Measurements from ENCODE around the gene CDK5R1. TPM values are rescaled to one million over a fixed set of nuclear protein-coding genes. Genes with fewer than 3 reads are reported as not detected.

The CDK5R1 gene
- total RNA-seq, 1 donor, result 0.86 TPM

- H3K4me3 ChIP-seq (ENCODE audit: low read depth, low read length), result peak overlapping the region; percentile 52
Measured at GRCh38 chr17:32486111-32486700, 587 bp upstream of the CDK5R1 start.

GRCh38 chr17:32487473-32488176 is 832 bp downstream of the CDK5R1 start:
- TF ChIP-seq CTCF (IDR thresholded peaks at IDR 0.05; ENCODE audit: insufficient read depth, low read depth, low read length), result no peak
- peak overlapping the region; percentile 55 for H3K4me3 ChIP-seq (ENCODE audit: low read depth, low read length)
- peak; percentile 13 for DNase-seq (ENCODE audit: low read depth)

More at GRCh38 chr17:32486111-32486700, 587 bp upstream of the CDK5R1 start:
- DNase-seq (ENCODE audit: low read depth), result peak; percentile 56
- TF ChIP-seq CTCF (IDR thresholded peaks at IDR 0.05; ENCODE audit: insufficient read depth, low read depth, low read length), result no peak

GRCh38 chr17:32488177-32488542 is 1.4 kb downstream of the CDK5R1 start:
- no peak for TF ChIP-seq CTCF (IDR thresholded peaks at IDR 0.05; ENCODE audit: insufficient read depth, low read depth, low read length)
- no peak overlapping the region for H3K4me3 ChIP-seq (ENCODE audit: low read depth, low read length)
- no peak for DNase-seq (ENCODE audit: low read depth)

- H3K4me3 ChIP-seq (ENCODE audit: low read depth, low read length), result no peak overlapping the region
- TF ChIP-seq CTCF (IDR thresholded peaks at IDR 0.05; ENCODE audit: insufficient read depth, low read depth, low read length), result no peak
- no peak for DNase-seq (ENCODE audit: low read depth)
Measured at GRCh38 chr17:32488604-32489180, 1.9 kb downstream of the CDK5R1 start.

- H3K4me3 ChIP-seq (ENCODE audit: low read depth, low read length), result no peak overlapping the region
- no peak for DNase-seq (ENCODE audit: low read depth)
- no peak for TF ChIP-seq CTCF (IDR thresholded peaks at IDR 0.05; ENCODE audit: insufficient read depth, low read depth, low read length)
Measured at GRCh38 chr17:32489320-32490100, 2.7 kb downstream of the CDK5R1 start.

GRCh38 chr17:32490101-32490482 is 3.3 kb downstream of the CDK5R1 start:
- no peak overlapping the region for H3K4me3 ChIP-seq (ENCODE audit: low read depth, low read length)
- TF ChIP-seq CTCF (IDR thresholded peaks at IDR 0.05; ENCODE audit: insufficient read depth, low read depth, low read length), result no peak
- no peak for DNase-seq (ENCODE audit: low read depth)
